ENCODE data around the gene SLC16A4.

- no peak for TF ChIP-seq CTCF (conservative IDR thresholded peaks at IDR 0.05)
- TF ChIP-seq ZFX (IDR thresholded peaks at IDR 0.05), result no peak
Measured at GRCh38 chr1:110418729-110419128, 27.9 kb upstream of the SLC16A4 start.

Data from C4-2B (cell line).